ENCODE data around the gene PLK2.

The PLK2 gene

DNA sequence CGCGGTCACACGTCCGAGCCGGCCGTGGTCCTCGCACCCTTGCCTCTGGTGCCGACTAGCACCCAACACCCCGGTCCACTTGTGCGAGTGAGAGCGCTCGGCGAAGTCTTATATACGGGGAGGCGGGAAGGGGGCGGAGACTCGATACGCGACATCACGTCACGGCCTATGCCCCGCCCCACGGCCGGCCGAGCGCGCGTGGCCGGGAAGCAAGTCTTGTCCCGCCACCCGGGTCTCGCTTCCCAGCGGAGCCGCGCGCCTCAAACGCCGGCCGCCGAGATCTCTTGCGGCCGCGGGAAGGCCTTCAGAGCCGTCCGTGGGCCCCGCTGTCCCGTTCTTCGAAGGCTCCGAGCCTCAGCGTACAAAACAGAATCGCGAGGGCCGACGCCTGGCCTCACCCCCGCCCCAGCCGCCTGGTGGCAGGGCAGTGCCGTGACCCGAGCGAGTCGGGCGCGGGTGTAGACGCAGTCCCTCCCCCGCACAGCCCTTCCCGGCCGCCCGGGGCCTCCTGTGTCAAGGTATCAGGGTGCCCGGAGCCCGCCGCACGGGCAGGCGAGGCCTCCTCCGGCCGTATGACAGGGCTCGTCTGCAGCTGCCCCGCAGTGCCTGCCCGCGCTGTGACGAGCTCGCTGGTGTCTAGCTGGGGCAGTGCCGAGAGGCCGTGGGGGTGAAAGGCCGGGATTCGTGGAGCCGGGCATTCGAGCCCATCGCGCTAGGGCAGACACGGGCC lies at the start of gene PLK2:
PLK2 (minus strand) TSS at position 85 of the 730 bp plus-strand sequence. CDS start 127 bp downstream, outside the sequence.
- ChIA-PET CTCF (interaction anchor here (0.5 to 5.9 kb wide), 22 partner anchors 84 to 1166 kb away, joined by 3 to 68 read pairs (median 4); no protein-coding TSS in a partner anchor), POLR2A (interaction anchor here (0.9 to 2.6 kb wide), 24 partner anchors 10 to 1162 kb away, joined by 3 to 18 read pairs (median 4); partner anchors contain the start of gene ACTBL2)
- Histone ChIP-seq H3K27ac (ENCODE audit: extremely low read depth, low read depth, low read length) (peak within 1 kb of the TSS; percentile 98), H3K4me3 (ENCODE audit: low read depth, low read length) (peak within 1 kb of the TSS; percentile 98), H3K4me1 (ENCODE audit: control insufficient read depth, insufficient read depth, low read length) (no peaks in the 10 kb centered on the region), H3K36me3 (ENCODE audit: control insufficient read depth in 2 of 2, insufficient read depth in 1 of 2, low read length in 2 of 2) (peaks cover 11 to 34% of the 10 kb centered on the region in 2 experiments; a peak in 2 of 3 replicates), H3K9me3 (ENCODE audit: control insufficient read depth, insufficient read depth, low read depth, low read length) (no peaks in the 10 kb centered on the region)
- TF ChIP-seq ZBTB20 (tag by site-specific recombination; IDR thresholded peaks at IDR 0.05) (peak; percentile 71; the same call in 1 of the 2 replicates), ZFP37 (tag by site-specific recombination; IDR thresholded peaks at IDR 0.05) (peak; percentile 89), ZFP69B (tag by site-specific recombination; IDR thresholded peaks at IDR 0.05) (peak; percentile 56; the same call in 1 of the 2 replicates), ZNF248 (tag by site-specific recombination; IDR thresholded peaks at IDR 0.05) (no peak), GLIS2 (tag by site-specific recombination; IDR thresholded peaks at IDR 0.05) (peak; percentile 84), GLIS1 (tag by site-specific recombination; IDR thresholded peaks at IDR 0.05) (peak; percentile 54), TRIM28 (IDR thresholded peaks at IDR 0.05; ENCODE audit: borderline replicate concordance, low read length) (no peak), ZNF274 (IDR thresholded peaks at IDR 0.05; ENCODE audit: low read length) (no peak), ZNF274 (tag by site-specific recombination; IDR thresholded peaks at IDR 0.05; ENCODE audit: borderline replicate concordance) (no peak), ZNF155 (tag by site-specific recombination; IDR thresholded peaks at IDR 0.05) (no peak), GFI1B (tag by site-specific recombination; IDR thresholded peaks at IDR 0.05) (no peak), ZNF133 (tag by site-specific recombination; IDR thresholded peaks at IDR 0.05) (no peak), ZNF404 (tag by site-specific recombination; IDR thresholded peaks at IDR 0.05) (no peak), ZNF621 (tag by site-specific recombination; IDR thresholded peaks at IDR 0.05) (no peak), KLF7 (tag by site-specific recombination; IDR thresholded peaks at IDR 0.05; ENCODE audit: borderline replicate concordance) (no peak), ZXDB (tag by site-specific recombination; IDR thresholded peaks at IDR 0.05) (peak; percentile 91), ZNF280D (tag by site-specific recombination; IDR thresholded peaks at IDR 0.05) (no peak), ZNF670 (tag by site-specific recombination; IDR thresholded peaks at IDR 0.05; ENCODE audit: low read depth) (no peak), PBX3 (CRISPR knock-in tag; IDR thresholded peaks at IDR 0.05) (no peak), MYNN (tag by site-specific recombination; IDR thresholded peaks at IDR 0.05; ENCODE audit: borderline replicate concordance) (no peak), OSR2 (tag by site-specific recombination; IDR thresholded peaks at IDR 0.05) (no peak), ZNF571 (tag by site-specific recombination; IDR thresholded peaks at IDR 0.05) (no peak)
- TF ChIP-seq, protein P1, sequence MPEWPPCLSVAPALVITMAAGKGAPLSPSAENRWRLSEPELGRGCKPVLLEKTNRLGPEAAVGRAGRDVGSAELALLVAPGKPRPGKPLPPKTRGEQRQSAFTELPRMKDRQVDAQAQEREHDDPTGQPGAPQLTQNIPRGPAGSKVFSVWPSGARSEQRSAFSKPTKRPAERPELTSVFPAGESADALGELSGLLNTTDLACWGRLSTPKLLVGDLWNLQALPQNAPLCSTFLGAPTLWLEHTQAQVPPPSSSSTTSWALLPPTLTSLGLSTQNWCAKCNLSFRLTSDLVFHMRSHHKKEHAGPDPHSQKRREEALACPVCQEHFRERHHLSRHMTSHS (tag by site-specific recombination; IDR thresholded peaks at IDR 0.05) = no peak
- TF ChIP-seq, protein P2, sequence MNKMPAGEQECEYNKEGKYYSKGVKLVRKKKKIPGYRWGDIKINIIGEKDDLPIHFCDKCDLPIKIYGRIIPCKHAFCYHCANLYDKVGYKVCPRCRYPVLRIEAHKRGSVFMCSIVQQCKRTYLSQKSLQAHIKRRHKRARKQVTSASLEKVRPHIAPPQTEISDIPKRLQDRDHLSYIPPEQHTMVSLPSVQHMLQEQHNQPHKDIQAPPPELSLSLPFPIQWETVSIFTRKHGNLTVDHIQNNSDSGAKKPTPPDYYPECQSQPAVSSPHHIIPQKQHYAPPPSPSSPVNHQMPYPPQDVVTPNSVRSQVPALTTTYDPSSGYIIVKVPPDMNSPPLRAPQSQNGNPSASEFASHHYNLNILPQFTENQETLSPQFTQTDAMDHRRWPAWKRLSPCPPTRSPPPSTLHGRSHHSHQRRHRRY (tag by site-specific recombination; IDR thresholded peaks at IDR 0.05) = no peak
- TF ChIP-seq, protein P3, sequence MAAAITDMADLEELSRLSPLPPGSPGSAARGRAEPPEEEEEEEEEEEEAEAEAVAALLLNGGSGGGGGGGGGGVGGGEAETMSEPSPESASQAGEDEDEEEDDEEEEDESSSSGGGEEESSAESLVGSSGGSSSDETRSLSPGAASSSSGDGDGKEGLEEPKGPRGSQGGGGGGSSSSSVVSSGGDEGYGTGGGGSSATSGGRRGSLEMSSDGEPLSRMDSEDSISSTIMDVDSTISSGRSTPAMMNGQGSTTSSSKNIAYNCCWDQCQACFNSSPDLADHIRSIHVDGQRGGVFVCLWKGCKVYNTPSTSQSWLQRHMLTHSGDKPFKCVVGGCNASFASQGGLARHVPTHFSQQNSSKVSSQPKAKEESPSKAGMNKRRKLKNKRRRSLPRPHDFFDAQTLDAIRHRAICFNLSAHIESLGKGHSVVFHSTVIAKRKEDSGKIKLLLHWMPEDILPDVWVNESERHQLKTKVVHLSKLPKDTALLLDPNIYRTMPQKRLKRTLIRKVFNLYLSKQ (tag by site-specific recombination; IDR thresholded peaks at IDR 0.05; ENCODE audit: borderline replicate concordance) = no peak
- TF ChIP-seq, protein P4, sequence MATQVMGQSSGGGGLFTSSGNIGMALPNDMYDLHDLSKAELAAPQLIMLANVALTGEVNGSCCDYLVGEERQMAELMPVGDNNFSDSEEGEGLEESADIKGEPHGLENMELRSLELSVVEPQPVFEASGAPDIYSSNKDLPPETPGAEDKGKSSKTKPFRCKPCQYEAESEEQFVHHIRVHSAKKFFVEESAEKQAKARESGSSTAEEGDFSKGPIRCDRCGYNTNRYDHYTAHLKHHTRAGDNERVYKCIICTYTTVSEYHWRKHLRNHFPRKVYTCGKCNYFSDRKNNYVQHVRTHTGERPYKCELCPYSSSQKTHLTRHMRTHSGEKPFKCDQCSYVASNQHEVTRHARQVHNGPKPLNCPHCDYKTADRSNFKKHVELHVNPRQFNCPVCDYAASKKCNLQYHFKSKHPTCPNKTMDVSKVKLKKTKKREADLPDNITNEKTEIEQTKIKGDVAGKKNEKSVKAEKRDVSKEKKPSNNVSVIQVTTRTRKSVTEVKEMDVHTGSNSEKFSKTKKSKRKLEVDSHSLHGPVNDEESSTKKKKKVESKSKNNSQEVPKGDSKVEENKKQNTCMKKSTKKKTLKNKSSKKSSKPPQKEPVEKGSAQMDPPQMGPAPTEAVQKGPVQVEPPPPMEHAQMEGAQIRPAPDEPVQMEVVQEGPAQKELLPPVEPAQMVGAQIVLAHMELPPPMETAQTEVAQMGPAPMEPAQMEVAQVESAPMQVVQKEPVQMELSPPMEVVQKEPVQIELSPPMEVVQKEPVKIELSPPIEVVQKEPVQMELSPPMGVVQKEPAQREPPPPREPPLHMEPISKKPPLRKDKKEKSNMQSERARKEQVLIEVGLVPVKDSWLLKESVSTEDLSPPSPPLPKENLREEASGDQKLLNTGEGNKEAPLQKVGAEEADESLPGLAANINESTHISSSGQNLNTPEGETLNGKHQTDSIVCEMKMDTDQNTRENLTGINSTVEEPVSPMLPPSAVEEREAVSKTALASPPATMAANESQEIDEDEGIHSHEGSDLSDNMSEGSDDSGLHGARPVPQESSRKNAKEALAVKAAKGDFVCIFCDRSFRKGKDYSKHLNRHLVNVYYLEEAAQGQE (tag by site-specific recombination; IDR thresholded peaks at IDR 0.05) = no peak
- TF ChIP-seq, protein P5, sequence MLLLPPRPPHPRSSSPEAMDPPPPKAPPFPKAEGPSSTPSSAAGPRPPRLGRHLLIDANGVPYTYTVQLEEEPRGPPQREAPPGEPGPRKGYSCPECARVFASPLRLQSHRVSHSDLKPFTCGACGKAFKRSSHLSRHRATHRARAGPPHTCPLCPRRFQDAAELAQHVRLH (tag by site-specific recombination; IDR thresholded peaks at IDR 0.05) = no peak

Measured in HEK293 (cell line).